HG03139 (cell line): ENCODE results near the gene RAB40C.

Experiments
- ATAC-seq: cut with Tn5 transposase; IDR thresholded peaks from one replicate; pipeline ENCODE4 v1.9.1; 2021; ENCODE audit not compliant: unreplicated experiment

Gene RAB40C

GRCh38 chr16:559021-559380 lies 30.9 kb upstream of the RAB40C start:
- ATAC-seq, result no peak

- no peak for ATAC-seq
Observed at GRCh38 chr16:559411-560203, 30.3 kb upstream of the RAB40C start.

- ATAC-seq, result no peak
Observed at GRCh38 chr16:560204-560700, 29.6 kb upstream of the RAB40C start, which contains the start of gene PRR35. TSS of gene PRR35 (plus strand) at chr16:560394. CDS start at chr16:563295, 2,901 bp downstream.

- no peak for ATAC-seq
Observed at GRCh38 chr16:560701-561412, 29.0 kb upstream of the RAB40C start.

GRCh38 chr16:561413-561794 lies 28.5 kb upstream of the RAB40C start:
- no peak for ATAC-seq

GRCh38 chr16:561957-562938 lies 27.6 kb upstream of the RAB40C start:
- no peak for ATAC-seq

- ATAC-seq, result no peak
Observed at GRCh38 chr16:563072-563644, 26.7 kb upstream of the RAB40C start.

GRCh38 chr16:564690-565418 lies 25.0 kb upstream of the RAB40C start:
- ATAC-seq, result no peak

- no peak for ATAC-seq
Observed at GRCh38 chr16:565419-566330, 24.2 kb upstream of the RAB40C start.

GRCh38 chr16:566475-567372 lies 23.1 kb upstream of the RAB40C start, which contains the start of gene NHLRC4:
TSS of gene NHLRC4 (plus strand) at chr16:567005. CDS start at chr16:568048, 1,043 bp downstream.
- peak; percentile 42 for ATAC-seq

- no peak for ATAC-seq
Observed at GRCh38 chr16:567373-568256, 22.3 kb upstream of the RAB40C start.

GRCh38 chr16:568401-569258 lies 21.2 kb upstream of the RAB40C start:
- no peak for ATAC-seq

- peak; percentile 43 for ATAC-seq
Observed at GRCh38 chr16:569445-570254, 20.2 kb upstream of the RAB40C start, which contains the start of gene PIGQ. TSS of gene PIGQ (plus strand) at chr16:569968. CDS start at chr16:574075, 4,107 bp downstream.

GRCh38 chr16:572865-573650 lies 16.8 kb upstream of the RAB40C start:
- no peak for ATAC-seq
